A673 (cell line): ENCODE results near the gene RNF149. TPM values are rescaled to one million over a fixed set of nuclear protein-coding genes. Genes with fewer than 3 reads are reported as not detected.

ENCODE experiments used
- BruUV-seq: library from RNA; stranded (reverse); fragments of 400-500 nt; replicated peaks from 2 replicates; lab custom pipeline; 2021; lab: Mats Ljungman, UMichigan
- CTCF ChIA-PET: fragments of 300-600 bp; sonication (Branson Sonifier 250); formaldehyde crosslinking; loops from one replicate; lab custom pipeline; 2022; ENCODE audit warnings: antibody characterized with exemption; lab: Charles Lee
- POLR2A ChIA-PET: fragments of 300-600 bp; sonication (Branson Sonifier 250); formaldehyde crosslinking; loops from one replicate; lab custom pipeline; 2022; ENCODE audit warnings: antibody characterized with exemption; ENCODE audit not compliant: low non-redundant PET; lab: Charles Lee
- DNase-seq: peaks from one replicate; pipeline ENCODE4 v3.0.0-alpha.2; 2015; ENCODE audit warnings: low spot score
- H3K27ac ChIP-seq: fragments of 200-600 bp; sonication (generic); 2 replicates; pipeline ENCODE4 v1.5.1; 2016; ENCODE audit warnings: mixed run types, low read depth, mild to moderate bottlenecking, mixed read lengths, antibody characterized with exemption, low read length; ENCODE audit not compliant: poor library complexity, severe bottlenecking
- H3K27me3 ChIP-seq: fragments of 200-600 bp; sonication (generic); replicated peaks from 2 replicates; pipeline ENCODE4 v1.6.1; 2017; ENCODE audit warnings: mixed run types, low read depth, mild to moderate bottlenecking, mixed read lengths, antibody characterized with exemption, low read length; ENCODE audit not compliant: insufficient read depth, poor library complexity
- H3K36me3 ChIP-seq: fragments of 200-600 bp; sonication (generic); 2 replicates; pipeline ENCODE4 v1.6.1; 2016; ENCODE audit warnings: mixed run types, mild to moderate bottlenecking, mixed read lengths, antibody characterized with exemption, low read length; ENCODE audit not compliant: insufficient read depth, poor library complexity, severe bottlenecking
- H3K4me1 ChIP-seq: fragments of 200-600 bp; sonication (generic); 2 replicates; pipeline ENCODE4 v1.6.1; 2017; ENCODE audit warnings: mixed run types, mild to moderate bottlenecking, mixed read lengths, antibody characterized with exemption, low read length; ENCODE audit not compliant: insufficient read depth, poor library complexity, severe bottlenecking
- H3K4me3 ChIP-seq: fragments of 200-600 bp; sonication (generic); 2 replicates; pipeline ENCODE4 v1.5.1; 2016; ENCODE audit warnings: low read depth, mixed run types, mild to moderate bottlenecking, mixed read lengths, low read length; ENCODE audit not compliant: poor library complexity, severe bottlenecking
- H3K9me3 ChIP-seq: fragments of 200-600 bp; sonication (generic); 2 replicates; pipeline ENCODE4 v1.6.1; 2016; ENCODE audit warnings: mixed run types, low read depth, mild to moderate bottlenecking, mixed read lengths, antibody characterized with exemption, low read length; ENCODE audit not compliant: poor library complexity, severe bottlenecking
- CTCF ChIP-seq: fragments of 300-800, 200-600 bp; sonication (generic); conservative IDR thresholded peaks from 2 replicates; pipeline ENCODE4 v1.5.1; 2017; ENCODE audit warnings: low read depth, mild to moderate bottlenecking, antibody characterized with exemption, low read length, moderate library complexity, mixed read lengths
- EZH2 ChIP-seq: fragments of 200-600 bp; sonication (generic); IDR thresholded peaks from 2 replicates; pipeline ENCODE4 v1.6.1; 2017; ENCODE audit warnings: borderline replicate concordance, low read depth, mild to moderate bottlenecking, mixed read lengths, antibody characterized with exemption, low read length; ENCODE audit not compliant: poor library complexity, severe bottlenecking
- intact Hi-C: fragments of 100-400 bp; cut with micrococcal nuclease; formaldehyde crosslinking; loops from one replicate; pipeline ENCODE4 v1.10.0; 2022; ENCODE audit not compliant: unreplicated experiment
- total RNA-seq: library from RNA; stranded (reverse); gene quantifications from 2 replicates; pipeline ENCODE4 v1.2.3, GENCODE V29; 2021

RNF149 gene
- total RNA-seq, 1 experiment from 2014 or later: 26.8 TPM

DNA sequence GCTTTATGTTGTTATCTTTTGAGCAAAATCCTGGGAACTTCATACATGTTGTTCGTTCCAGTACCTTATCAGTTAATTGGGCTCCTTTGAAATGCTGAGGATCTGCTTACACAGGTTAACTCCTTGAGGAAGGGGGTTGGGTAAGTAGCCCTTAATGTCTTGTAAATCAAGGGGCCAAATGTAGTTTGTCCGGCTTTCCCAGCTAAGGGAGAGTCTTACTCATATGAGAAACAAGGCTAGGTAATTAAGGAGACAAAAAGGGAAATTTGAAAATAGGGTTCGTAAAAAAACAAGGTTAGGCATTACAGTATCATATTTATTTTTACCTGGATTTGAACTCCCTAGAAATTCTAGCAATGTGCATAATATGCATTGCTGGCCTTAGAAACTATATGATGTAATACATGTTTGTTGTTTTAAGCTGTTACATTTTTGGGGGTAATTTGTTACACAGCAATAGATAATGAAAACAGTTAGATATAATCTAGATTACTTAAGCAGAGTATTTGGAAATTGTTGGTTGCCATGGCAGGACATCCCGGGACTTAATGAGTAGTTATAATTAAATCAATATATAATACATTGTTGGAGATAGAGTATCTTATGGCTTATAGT lies 30.9 kb upstream of the RNF149 start:
- H3K36me3 ChIP-seq: no peaks in the 10 kb centered on the region
- BruUV-seq: no TSS peak
- TF ChIP-seq EZH2: no peak
- CTCF ChIA-PET: no interaction called here
- H3K27ac ChIP-seq: no peak overlapping the region
- POLR2A ChIA-PET: no interaction called here
- H3K4me3 ChIP-seq: no peak overlapping the region
- DNase-seq: no peak
- no peaks in the 10 kb centered on the region for H3K9me3 ChIP-seq
- H3K4me1 ChIP-seq: no peaks in the 10 kb centered on the region
- intact Hi-C loops: no loop called here
- no peaks in the 10 kb centered on the region for H3K27me3 ChIP-seq

DNA sequence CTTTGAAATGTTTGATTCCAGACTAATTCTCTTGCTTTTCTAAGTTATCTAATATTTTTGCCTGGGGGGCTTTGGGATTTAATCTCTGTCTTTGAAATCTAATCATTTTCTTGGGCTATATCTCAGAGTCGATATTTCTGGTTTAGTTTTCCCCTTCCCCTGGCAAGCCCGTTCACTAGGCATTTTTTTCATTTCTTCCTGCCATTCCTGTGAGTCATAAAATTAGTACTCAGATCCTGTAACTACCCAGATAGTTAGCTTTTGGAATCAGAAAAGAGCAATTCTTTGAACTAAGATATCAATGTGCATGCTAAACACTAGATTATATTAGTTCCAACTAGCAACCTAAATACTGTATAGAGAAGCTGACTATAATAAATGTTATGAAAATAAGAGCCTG lies 29.4 kb upstream of the RNF149 start:
- Histone ChIP-seq H3K9me3 (no peaks in the 10 kb centered on the region), H3K4me1 (no peaks in the 10 kb centered on the region), H3K27ac (no peak overlapping the region), H3K4me3 (no peak overlapping the region), H3K27me3 (no peaks in the 10 kb centered on the region), H3K36me3 (no peaks in the 10 kb centered on the region)
- no peak for TF ChIP-seq EZH2
- TF ChIP-seq CTCF: no peak
- DNase-seq: no peak
- ChIA-PET POLR2A (no interaction called here), CTCF (no interaction called here)
- intact Hi-C loops: no loop called here
- BruUV-seq: no TSS peak

- ChIA-PET CTCF (no interaction called here), POLR2A (interaction anchor here (0.7 kb wide), 1 partner anchor 394 kb away, joined by 7 read pairs; no protein-coding TSS in a partner anchor)
- no peak for TF ChIP-seq CTCF
- TF ChIP-seq EZH2: no peak
- DNase-seq: no peak
- H3K36me3 ChIP-seq: no peaks in the 10 kb centered on the region
- H3K4me1 ChIP-seq: no peaks in the 10 kb centered on the region
- H3K4me3 ChIP-seq: no peak overlapping the region
- intact Hi-C loops: no loop called here
- H3K27me3 ChIP-seq: no peaks in the 10 kb centered on the region
- no TSS peak for BruUV-seq
- no peak overlapping the region for H3K27ac ChIP-seq
- H3K9me3 ChIP-seq: no peaks in the 10 kb centered on the region
These were observed 24.6 kb upstream of the RNF149 start for GRCh38 chr2:101332885-101333766.
